ENCODE measurements around the gene SULT1C3.

SULT1C3 gene

GRCh38 chr2:108304975-108305374, 65.2 kb downstream of the SULT1C3 start:
- no peak for DNase-seq (ENCODE audit: low read depth in 3 of 3)

DNA sequence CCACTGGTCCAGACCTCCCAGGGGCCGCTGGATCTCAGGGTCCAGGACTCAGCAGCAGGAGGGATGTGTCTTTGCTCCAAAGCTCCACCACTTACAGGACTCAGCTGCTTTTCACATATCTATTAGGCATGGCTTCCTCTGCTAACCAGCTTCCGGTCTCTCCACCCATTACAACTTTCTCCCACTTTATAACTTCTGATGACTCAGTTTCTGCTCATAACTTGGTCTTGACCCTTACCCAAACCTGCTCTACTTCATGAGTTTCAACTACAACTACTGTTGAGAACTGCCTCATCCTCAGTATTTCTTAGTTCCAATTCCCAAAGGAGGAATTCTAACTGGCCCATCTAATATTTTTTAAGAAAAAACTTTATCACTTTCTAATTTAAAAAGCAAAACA, 66.1 kb downstream of the SULT1C3 start:
- no peak for DNase-seq (ENCODE audit: low read depth in 3 of 3)

- DNase-seq (ENCODE audit: low read depth in 3 of 3): no peak
These were observed 70.1 kb downstream of the SULT1C3 start for GRCh38 chr2:108309903-108310302.
